ENCODE measurements around the gene DDX60.

Gene DDX60

GRCh38 chr4:168274871-168275270 is 43.7 kb downstream of the DDX60 start:
- in situ Hi-C loops (cut with MboI; ENCODE audit: low sequenced_read_pairs, unreplicated experiment) = no loop called here
- no peak for TF ChIP-seq CTCF (IDR thresholded peaks at IDR 0.05; ENCODE audit: borderline replicate concordance, control extremely low read depth, extremely low read depth, insufficient read depth, missing control alignments)
- DNase-seq (ENCODE audit: low spot score) = no peak

GRCh38 chr4:168273838-168274237 is 44.7 kb downstream of the DDX60 start:
- no peak for TF ChIP-seq CTCF (IDR thresholded peaks at IDR 0.05; ENCODE audit: borderline replicate concordance, control extremely low read depth, extremely low read depth, insufficient read depth, missing control alignments)
- in situ Hi-C loops (cut with MboI; ENCODE audit: low sequenced_read_pairs, unreplicated experiment) = no loop called here
- DNase-seq (ENCODE audit: low spot score) = no peak

DNA sequence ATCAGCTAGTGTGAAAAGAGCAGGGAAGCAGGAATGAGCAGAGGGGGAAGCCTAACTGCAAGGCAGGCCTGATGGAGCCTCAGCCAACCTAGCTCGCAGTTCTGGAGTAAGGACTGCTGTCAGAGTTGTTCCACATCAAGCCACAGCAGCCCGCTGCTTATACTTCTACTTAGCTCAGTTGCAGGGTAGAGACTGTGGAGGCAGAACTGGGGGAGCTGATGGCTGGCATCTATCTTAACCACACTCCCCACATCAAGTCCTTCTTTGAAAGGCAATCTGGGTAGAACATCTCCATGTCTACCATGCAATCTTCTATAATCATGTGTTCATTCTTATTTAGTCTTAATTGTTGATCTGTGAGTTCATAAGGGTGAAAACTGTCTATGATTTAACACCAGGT is 46.1 kb downstream of the DDX60 start:
- no peak for DNase-seq (ENCODE audit: low spot score)
- no peak for TF ChIP-seq CTCF (IDR thresholded peaks at IDR 0.05; ENCODE audit: borderline replicate concordance, control extremely low read depth, extremely low read depth, insufficient read depth, missing control alignments)
- in situ Hi-C loops (cut with MboI; ENCODE audit: low sequenced_read_pairs, unreplicated experiment) = no loop called here

GRCh38 chr4:168269896-168270295 is 48.7 kb downstream of the DDX60 start:
- in situ Hi-C loops (cut with MboI; ENCODE audit: low sequenced_read_pairs, unreplicated experiment) = no loop called here

DNA sequence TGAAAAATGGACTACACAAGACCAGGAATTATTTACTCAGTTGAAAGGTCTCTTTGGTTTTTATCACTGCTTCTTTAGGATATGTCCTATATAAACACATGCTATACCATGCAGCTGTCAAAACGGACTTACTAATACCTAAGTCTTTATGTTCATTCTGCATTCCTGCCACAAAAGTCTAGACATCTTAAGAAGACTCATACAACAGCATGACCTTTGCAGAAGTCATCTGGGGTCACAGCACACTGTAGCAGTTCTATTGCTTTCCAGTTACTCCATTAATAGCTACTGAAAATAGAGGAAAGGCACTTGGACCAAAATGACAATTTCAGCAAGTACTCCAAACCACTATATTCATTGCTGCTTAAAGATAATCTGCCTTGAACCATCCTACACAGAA is 53.2 kb downstream of the DDX60 start:
- in situ Hi-C loops (cut with MboI; ENCODE audit: low sequenced_read_pairs, unreplicated experiment) = no loop called here
- no peak for TF ChIP-seq CTCF (IDR thresholded peaks at IDR 0.05; ENCODE audit: borderline replicate concordance, control extremely low read depth, extremely low read depth, insufficient read depth, missing control alignments)

More at GRCh38 chr4:168269896-168270295, 48.7 kb downstream of the DDX60 start:
- TF ChIP-seq CTCF (IDR thresholded peaks at IDR 0.05; ENCODE audit: borderline replicate concordance, control extremely low read depth, extremely low read depth, insufficient read depth, missing control alignments) = no peak
- no peak for DNase-seq (ENCODE audit: low spot score)

GRCh38 chr4:168264903-168265302 is 53.6 kb downstream of the DDX60 start:
- in situ Hi-C loops (cut with MboI; ENCODE audit: low sequenced_read_pairs, unreplicated experiment) = no loop called here
- DNase-seq (ENCODE audit: low spot score) = no peak
- TF ChIP-seq CTCF (IDR thresholded peaks at IDR 0.05; ENCODE audit: borderline replicate concordance, control extremely low read depth, extremely low read depth, insufficient read depth, missing control alignments) = no peak

More for the DNA sequence above, 53.2 kb downstream of the DDX60 start:
- DNase-seq (ENCODE audit: low spot score) = no peak

- in situ Hi-C loops (cut with MboI; ENCODE audit: low sequenced_read_pairs, unreplicated experiment) = no loop called here
- no peak for DNase-seq (ENCODE audit: low spot score)
- no peak for TF ChIP-seq CTCF (IDR thresholded peaks at IDR 0.05; ENCODE audit: borderline replicate concordance, control extremely low read depth, extremely low read depth, insufficient read depth, missing control alignments)
Observed at GRCh38 chr4:168263039-168263438, 55.5 kb downstream of the DDX60 start.

Measured in GM13976 (cell line).